GM19238 (cell line): ENCODE results near the gene HDX.
"Not testable (repeated sequence)": the region's sequence is repeated elsewhere in the genome, so short reads cannot be mapped to it uniquely, and the experiment has no call there.

Experiments
- DNase-seq: peaks from one replicate; pipeline ENCODE4 v3.0.0; 2011; ENCODE audit warnings: low spot score; ENCODE audit not compliant: insufficient read length

The HDX gene

GRCh38 chrX:84501798-84502628 lies at the start of gene HDX:
Gene HDX (minus strand): TSS chrX:84502453. CDS start chrX:84475397, 27,056 bp downstream.
- peak; percentile 5 for DNase-seq

GRCh38 chrX:84541315-84541714 lies 39.1 kb upstream of the HDX start:
- not testable (repeated sequence) for DNase-seq

DNA sequence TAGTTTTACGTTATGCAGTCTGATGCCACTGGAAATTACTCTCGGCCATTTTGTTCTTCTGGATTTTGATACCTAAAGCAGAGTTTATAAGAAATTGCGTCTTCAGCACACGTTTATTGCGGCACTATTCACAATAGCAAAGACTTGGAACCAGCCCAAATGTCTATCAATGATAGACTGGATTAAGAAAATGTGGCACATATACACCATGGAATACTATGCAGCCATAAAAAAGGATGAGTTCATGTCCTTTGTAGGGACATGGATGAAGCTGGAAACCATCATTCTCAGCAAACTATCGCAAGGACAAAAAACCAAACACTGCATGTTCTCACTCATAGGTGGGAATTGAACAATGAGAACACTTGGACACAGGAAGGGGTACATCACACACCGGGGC lies 35.4 kb upstream of the HDX start:
- DNase-seq, result not testable (repeated sequence)

DNA sequence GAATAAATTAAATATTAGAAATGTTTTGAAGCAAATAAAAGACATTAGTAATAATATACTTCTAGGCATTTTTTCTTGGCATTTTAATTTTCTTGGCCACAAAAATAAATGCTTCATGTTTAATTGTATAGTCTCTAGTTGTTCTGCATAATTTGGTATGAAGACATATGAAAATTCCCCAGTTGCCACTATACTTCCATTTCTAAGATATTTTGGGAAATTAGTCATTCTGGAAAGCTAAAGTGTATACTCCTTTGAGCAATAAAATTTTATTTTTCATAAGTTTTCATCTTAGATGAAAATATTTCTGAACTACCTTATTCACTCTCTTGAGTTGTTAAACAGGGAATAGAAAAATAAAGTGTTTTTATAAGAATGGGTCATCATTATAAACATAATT lies 13.8 kb downstream of the HDX start:
- no peak for DNase-seq

DNA sequence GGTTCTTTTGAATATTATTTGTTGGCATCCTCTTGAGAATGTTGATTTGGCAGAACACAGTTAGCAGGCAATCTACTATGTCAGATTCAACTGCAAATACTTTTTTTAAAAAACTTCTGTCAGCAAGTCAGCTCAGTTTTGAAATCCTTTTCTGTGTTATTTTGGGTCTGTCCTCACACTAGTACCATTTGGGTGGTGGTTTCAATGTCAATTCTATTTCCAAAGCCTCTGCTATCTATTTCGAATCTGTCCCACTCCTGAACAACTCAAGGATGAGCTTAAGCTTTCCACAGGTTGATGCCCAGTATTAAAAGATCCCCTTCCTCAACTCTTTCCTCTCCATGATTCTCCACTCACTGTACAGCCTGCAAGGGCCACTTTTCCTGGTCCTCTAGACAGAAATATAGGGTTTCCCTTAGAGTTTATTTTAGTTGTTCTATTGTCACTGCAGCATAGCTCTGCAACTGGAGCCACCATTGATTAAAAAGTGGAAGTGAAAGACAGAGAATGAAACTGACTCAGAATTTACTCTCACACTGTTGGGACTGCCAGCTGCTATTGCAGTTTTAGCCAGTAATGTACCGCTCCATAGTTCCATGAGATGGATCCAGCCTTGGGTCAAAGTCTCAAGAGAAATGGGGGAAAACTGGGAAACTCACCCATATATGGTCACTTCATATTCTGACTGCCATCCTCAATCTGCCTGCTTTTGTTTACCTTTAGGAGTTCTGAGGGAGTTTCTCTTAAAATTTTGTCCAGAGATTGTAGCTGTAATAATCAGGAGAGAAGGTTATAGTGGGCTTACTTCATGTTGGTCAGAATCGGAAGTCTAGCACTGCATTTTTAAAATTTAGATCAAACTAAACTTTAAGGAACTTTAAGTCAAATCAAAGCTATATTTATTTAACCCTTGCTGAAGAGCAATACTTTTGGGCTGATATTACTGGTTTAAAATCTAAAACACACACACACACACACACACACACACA lies 14.6 kb downstream of the HDX start:
- DNase-seq, result peak; percentile 1

GRCh38 chrX:84479086-84479485 lies 23.2 kb downstream of the HDX start:
- DNase-seq, result no peak

GRCh38 chrX:84477114-84477513 lies 25.1 kb downstream of the HDX start:
- DNase-seq, result no peak

DNA sequence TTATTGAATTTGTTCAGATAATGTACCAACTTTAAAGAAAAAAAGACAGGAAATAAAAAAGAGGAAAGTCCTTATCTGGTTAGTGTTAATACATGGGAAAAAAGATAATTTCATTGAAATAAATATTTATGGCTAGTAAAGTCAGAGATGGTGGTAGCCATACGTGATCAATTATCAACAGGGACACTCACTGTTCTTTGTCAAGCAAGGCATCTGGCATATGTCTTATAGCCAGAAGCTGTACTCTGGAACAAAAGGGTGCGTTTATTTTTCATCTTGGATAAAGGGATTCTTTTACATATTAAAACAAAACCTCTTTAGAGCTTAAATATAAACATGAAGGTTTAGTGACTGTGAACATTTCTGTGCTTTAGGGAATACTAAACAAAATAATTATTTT lies 26.7 kb downstream of the HDX start:
- no peak for DNase-seq

GRCh38 chrX:84475101-84475500 lies 27.2 kb downstream of the HDX start:
- DNase-seq, result no peak

- DNase-seq, result no peak
Measured at GRCh38 chrX:84469226-84469625, 33.0 kb downstream of the HDX start.

DNA sequence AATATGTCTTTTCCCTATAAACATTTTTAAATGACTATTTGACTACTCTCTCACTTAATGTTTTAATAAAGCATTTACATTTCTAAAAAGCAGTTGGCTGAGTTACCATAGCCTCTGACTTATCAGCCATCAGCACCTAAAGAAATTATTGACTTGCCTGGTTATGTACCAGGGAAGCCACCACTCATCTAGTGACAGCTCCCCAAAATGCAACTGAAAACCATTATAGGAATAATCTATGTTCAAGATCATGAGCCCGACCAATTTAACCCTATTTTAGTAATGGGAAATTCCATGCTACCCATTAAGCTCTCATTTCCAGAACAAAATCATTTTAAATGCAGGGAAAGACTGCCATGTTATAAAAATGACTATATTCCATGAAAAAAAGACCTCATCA lies 34.4 kb downstream of the HDX start:
- DNase-seq, result no peak

- DNase-seq, result no peak
Measured at GRCh38 chrX:84453351-84454246, 48.7 kb downstream of the HDX start.

- no peak for DNase-seq
Measured at GRCh38 chrX:84441143-84441542, 61.1 kb downstream of the HDX start.

DNA sequence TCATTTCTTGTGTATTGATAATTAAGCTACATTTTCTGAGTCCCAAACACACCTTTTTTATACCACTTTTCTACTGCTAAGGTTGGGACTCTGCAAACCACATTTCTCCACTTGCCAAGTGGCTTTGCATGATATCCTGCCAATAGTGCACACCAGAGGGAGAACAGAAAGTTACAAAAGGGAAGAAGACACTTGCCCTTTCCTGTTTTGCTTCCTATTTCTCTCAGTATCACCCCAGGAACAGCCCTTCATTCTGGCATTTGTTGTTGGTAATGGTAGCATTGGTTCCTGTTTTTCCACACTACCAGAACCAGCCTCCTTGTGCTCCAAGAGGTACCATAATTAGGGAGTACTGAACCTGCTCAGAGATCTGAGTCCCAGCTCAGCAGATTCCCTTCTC lies 87.1 kb downstream of the HDX start:
- no peak for DNase-seq

DNA sequence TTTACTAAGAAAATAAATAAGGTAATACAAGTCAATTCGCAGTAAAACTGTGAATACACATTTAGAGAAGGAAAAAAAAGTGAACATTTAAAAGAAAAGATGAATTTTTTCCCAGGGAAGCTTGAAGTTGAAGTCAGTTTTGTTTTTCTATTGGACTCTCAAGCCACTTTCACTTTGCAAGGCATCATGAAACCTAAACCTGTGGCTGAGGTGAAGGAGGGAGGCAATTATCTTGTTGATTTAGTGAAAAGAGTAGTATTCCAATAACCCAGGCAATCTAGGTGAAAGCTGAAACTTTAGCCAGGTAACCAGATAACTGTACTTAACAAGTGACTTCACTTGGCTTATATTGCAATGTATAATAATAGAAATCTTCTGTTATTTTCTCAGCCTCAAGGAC lies 138.6 kb downstream of the HDX start:
- no peak for DNase-seq

DNA sequence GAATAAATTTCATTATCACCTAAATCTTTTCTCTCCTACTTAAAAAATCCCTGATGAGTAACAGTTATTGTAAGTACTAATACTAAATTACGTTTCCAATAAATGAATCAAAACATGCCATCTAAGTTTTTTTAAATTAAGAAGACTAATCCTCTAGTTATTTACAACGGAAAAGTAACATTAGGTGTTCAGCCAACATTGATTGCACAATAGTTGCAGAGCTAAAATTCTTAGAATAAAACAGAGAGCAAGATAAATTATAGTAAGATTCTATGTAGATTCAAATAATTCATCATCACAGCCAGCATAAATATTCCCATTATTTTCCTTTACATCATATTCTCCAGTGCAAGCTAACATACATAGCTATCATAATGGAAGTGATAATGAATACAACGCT lies 139.2 kb downstream of the HDX start:
- no peak for DNase-seq

DNA sequence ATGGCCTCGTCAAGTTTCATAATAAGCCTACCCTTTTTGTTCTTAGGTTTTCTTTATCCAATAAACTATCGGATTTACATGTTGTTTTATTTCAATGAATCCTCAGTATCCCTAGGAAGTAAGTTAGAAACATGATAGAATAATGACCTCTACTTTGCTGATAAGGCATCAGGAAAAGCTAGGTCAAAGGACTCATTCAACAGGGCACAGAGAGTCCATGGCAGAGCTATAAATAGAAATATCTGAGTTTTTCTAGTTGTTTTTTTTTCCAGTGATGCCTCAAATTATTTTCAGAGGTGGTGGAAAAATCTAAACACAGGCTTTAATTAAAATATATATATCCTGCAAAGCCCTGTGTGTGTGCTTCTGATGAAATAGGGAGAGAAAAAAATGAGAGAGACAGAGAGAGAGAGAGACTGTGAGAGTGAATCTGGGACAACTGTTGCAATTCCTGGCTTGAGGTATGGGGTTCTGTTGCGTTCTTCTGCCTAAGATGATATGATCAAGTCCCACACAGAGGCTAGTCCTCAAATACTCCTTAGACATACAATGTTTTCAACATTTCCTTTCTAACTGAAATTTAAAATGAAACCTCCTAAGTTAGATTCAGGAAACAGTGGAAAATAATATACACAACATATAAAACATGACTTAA lies 139.9 kb downstream of the HDX start:
- DNase-seq, result no peak

- no peak for DNase-seq
Measured at GRCh38 chrX:84358271-84358670, 144.0 kb downstream of the HDX start.

- DNase-seq, result no peak
Measured at GRCh38 chrX:84357296-84357695, 145.0 kb downstream of the HDX start.

GRCh38 chrX:84340968-84341367 lies 161.3 kb downstream of the HDX start:
- no peak for DNase-seq
